Keratinocyte (primary cell): ENCODE results near the gene BANP.

Experiments used
- EZH2 ChIP-seq: IDR thresholded peaks from one replicate; pipeline ENCODE4 v1.6.1; 2012; ENCODE audit warnings: inconsistent platforms, mild to moderate bottlenecking, low read length, moderate library complexity
- TF ChIP-seq, protein P1 (sequence below), 3 experiments: IDR thresholded peaks in 1 of 3; conservative IDR thresholded peaks in 1 of 3; optimal IDR thresholded peaks in 1 of 3; 2 replicates in 2 of 3; 3 replicates in 1 of 3; pipeline versions ENCODE3 to v1.5.1; 2011; ENCODE audit warnings: low read length in 3 of 3, mild to moderate bottlenecking in 3 of 3, moderate library complexity in 2 of 3, control low read depth in 1 of 3, inconsistent platforms in 1 of 3; ENCODE audit not compliant: insufficient read depth in 2 of 3; ENCODE audit errors: extremely low read depth in 1 of 3

DNA sequence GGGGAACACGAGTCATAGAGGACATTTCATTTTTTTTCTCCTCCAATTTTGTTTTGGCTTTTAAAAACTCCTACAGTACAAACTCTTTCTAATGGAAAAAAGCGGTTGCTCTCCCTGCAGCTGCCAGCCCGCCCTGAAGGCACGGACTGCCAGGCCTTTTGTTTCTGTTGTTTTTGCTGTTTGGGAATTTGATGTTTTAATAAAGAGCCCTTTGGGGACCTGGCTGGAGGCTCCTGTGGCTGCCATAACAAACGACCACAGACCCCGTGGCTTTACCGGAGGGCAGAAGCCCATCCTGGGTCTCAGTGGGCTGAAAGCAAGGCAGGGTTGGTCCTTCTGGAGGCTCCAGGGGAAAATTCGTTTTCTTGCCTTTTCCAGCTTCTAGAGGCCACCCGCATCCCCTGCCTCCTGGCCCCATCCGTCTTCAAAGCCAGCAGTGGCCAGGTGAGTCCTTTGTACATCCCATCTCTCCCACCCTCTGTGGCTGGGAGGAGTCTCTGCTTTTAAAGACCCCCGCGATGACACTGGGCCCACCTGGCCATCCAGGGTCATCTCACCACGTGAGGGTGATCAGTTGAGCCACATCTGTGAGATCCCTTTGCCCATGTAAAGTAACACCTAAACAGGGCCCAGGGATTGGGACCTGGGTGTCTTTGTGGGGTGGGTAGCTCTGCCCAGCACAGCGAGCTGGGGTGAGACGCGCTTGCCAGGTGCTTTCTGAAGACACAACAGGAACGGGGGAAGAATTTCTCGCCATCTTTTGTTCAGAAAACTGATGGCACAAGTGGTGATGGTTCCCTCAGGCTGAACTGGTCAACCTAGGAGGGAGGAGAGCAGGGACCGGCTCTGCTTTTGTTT, 113.9 kb downstream of the BANP start:
- TF ChIP-seq, protein P1, sequence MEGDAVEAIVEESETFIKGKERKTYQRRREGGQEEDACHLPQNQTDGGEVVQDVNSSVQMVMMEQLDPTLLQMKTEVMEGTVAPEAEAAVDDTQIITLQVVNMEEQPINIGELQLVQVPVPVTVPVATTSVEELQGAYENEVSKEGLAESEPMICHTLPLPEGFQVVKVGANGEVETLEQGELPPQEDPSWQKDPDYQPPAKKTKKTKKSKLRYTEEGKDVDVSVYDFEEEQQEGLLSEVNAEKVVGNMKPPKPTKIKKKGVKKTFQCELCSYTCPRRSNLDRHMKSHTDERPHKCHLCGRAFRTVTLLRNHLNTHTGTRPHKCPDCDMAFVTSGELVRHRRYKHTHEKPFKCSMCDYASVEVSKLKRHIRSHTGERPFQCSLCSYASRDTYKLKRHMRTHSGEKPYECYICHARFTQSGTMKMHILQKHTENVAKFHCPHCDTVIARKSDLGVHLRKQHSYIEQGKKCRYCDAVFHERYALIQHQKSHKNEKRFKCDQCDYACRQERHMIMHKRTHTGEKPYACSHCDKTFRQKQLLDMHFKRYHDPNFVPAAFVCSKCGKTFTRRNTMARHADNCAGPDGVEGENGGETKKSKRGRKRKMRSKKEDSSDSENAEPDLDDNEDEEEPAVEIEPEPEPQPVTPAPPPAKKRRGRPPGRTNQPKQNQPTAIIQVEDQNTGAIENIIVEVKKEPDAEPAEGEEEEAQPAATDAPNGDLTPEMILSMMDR (optimal IDR thresholded peaks at IDR 0.05 in 1 of 3, IDR thresholded peaks at IDR 0.05 in 1 of 3, conservative IDR thresholded peaks at IDR 0.05 in 1 of 3; ENCODE audit: extremely low read depth in 1 of 3, insufficient read depth in 2 of 3, low read length in 3 of 3), result no peak
- TF ChIP-seq EZH2, result no peak
